Measurements from ENCODE around the gene VPS39. TPM values are rescaled to one million over a fixed set of nuclear protein-coding genes. Genes with fewer than 3 reads are reported as not detected.

VPS39 gene
- total and polyA plus RNA-seq, 3 donors from 2014 or later = 71.8 to 135 (median 120) TPM

DNA sequence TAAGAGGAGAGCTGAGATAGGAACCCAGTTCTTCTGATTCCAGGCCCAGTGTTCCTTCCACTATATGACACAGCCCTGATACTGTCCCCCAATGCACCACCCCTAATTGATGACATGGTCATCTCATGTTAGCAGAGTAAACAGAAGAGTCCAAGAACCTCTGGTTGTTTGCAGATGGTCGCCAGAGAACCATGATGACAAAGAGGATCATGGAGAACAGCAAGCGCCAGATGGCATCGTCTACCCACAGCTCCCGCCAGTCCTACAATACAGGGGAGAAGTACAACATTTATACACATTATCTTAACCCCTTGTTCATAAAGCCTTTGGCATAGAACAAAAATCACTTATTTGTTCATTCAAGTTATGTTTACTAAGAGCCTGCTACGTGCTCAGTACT, 18.5 kb upstream of the VPS39 start:
- no peak for DNase-seq
- Histone ChIP-seq H3K4me1 (no peaks in the 10 kb centered on the region), H3K9me3 (no peaks in the 10 kb centered on the region), H3K27ac (no peak overlapping the region), H3K36me3 (ENCODE audit: low read depth, missing control alignments) (no peaks in the 10 kb centered on the region), H3K27me3 (no peaks in the 10 kb centered on the region), H3K4me3 (no peak overlapping the region)
- intact Hi-C loops (cut with DNase I; ENCODE audit: low total_unique reads) = no loop called here
- 85 to 95% methylated on average over 5 of the region's 5 CpGs for WGBS, 2 donors
- TF ChIP-seq, protein P1, sequence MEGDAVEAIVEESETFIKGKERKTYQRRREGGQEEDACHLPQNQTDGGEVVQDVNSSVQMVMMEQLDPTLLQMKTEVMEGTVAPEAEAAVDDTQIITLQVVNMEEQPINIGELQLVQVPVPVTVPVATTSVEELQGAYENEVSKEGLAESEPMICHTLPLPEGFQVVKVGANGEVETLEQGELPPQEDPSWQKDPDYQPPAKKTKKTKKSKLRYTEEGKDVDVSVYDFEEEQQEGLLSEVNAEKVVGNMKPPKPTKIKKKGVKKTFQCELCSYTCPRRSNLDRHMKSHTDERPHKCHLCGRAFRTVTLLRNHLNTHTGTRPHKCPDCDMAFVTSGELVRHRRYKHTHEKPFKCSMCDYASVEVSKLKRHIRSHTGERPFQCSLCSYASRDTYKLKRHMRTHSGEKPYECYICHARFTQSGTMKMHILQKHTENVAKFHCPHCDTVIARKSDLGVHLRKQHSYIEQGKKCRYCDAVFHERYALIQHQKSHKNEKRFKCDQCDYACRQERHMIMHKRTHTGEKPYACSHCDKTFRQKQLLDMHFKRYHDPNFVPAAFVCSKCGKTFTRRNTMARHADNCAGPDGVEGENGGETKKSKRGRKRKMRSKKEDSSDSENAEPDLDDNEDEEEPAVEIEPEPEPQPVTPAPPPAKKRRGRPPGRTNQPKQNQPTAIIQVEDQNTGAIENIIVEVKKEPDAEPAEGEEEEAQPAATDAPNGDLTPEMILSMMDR (IDR thresholded peaks at IDR 0.05) = no peak
- TF ChIP-seq POLR2A (IDR thresholded peaks at IDR 0.05) = no peak

DNA sequence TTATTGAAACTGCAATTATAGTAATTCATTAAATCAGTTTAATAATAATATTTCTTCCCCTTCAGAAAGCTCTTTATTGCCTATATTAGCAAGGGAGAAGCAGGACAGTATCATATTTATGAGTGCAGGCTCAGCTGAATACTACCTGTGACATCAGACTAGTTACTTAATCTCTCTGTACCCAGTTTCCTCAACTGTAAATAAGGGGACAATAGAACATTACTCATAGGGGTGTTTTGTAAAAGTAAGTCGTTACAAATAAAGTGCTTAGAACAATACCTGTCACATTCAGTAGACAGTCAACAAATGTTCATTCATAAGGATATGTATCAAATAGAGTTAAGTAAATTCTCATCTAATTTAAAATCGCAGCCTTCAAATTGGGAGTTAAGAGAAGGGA, 12.1 kb upstream of the VPS39 start:
- H3K9me3 ChIP-seq = no peaks in the 10 kb centered on the region
- intact Hi-C loops (cut with DNase I; ENCODE audit: low total_unique reads) = no loop called here
- TF ChIP-seq POLR2A (IDR thresholded peaks at IDR 0.05) = no peak
- H3K27me3 ChIP-seq = no peaks in the 10 kb centered on the region
- peaks cover 6% of the 10 kb centered on the region for H3K36me3 ChIP-seq (ENCODE audit: low read depth, missing control alignments)
- no peaks in the 10 kb centered on the region for H3K4me1 ChIP-seq
- no peak for DNase-seq
- H3K27ac ChIP-seq = no peak overlapping the region
- 46 to 49% methylated on average over 2 of the region's 2 CpGs for WGBS, 2 donors
- no peak overlapping the region for H3K4me3 ChIP-seq

DNA sequence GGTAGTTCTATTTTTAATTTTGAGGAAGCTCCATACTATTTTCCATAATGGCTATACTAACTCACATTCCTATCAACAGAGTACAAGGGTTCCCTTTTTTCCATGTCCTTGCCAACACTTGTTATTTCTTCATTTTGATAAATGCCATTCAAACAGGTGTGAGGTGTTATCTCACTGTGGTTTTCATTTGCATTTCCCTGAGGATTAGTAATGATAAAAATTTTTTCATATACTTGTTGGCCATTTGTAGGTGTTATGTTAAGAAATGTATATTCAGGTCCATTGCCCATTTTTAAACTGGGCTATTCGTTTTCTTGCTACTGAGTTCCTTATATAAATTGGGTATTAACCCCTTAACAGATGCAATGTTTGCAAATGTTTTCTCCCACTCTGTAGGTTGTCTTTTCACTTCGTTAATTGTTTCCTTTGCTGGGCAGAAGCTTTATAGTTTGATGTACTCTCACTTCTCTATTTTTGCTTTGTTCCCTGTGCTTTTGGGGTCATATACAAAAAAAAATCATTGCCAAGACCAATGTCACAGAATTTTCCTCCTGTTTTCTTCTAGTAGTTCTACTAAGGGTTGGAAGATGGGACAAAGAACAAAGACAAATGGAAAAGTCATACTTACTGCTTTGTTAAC, 11.0 kb upstream of the VPS39 start:
- Histone ChIP-seq H3K4me1 (no peaks in the 10 kb centered on the region), H3K27ac (no peak overlapping the region), H3K4me3 (no peak overlapping the region), H3K27me3 (no peaks in the 10 kb centered on the region), H3K9me3 (no peaks in the 10 kb centered on the region), H3K36me3 (ENCODE audit: low read depth, missing control alignments) (peaks cover 6% of the 10 kb centered on the region)
- intact Hi-C loops (cut with DNase I; ENCODE audit: low total_unique reads) = no loop called here
- no peak for DNase-seq
- 30% methylated on average over 2 of the region's 2 CpGs for WGBS, 2 donors
- TF ChIP-seq, protein P1 (IDR thresholded peaks at IDR 0.05) = no peak
- no peak for TF ChIP-seq POLR2A (IDR thresholded peaks at IDR 0.05)

DNA sequence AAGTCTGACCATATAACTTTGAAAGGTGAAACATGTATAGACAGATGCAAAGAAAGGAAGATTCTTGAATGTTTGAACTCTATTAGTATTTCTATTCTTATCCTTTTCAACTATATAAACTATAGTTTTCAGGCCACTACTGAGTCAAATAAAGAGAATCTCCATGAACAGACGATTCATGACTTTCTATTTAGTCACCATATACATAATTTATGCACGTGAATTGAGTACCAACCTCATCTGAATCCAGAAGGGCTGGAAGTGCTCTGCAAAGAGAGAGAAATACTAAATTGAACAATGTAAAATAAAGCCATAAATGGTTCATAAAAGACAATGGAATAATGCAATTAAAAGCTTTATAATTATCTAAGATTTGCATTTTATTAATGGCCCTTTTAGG, 9.5 kb upstream of the VPS39 start:
- Histone ChIP-seq H3K9me3 (no peaks in the 10 kb centered on the region), H3K4me3 (no peak overlapping the region), H3K27me3 (no peaks in the 10 kb centered on the region), H3K36me3 (ENCODE audit: low read depth, missing control alignments) (peaks cover 6% of the 10 kb centered on the region), H3K4me1 (no peaks in the 10 kb centered on the region), H3K27ac (no peak overlapping the region)
- no peak for DNase-seq
- TF ChIP-seq, protein P1 (IDR thresholded peaks at IDR 0.05) = no peak
- no peak for TF ChIP-seq POLR2A (IDR thresholded peaks at IDR 0.05)
- WGBS, 2 donors = 88 to 90% methylated on average over 2 of the region's 2 CpGs
- intact Hi-C loops (cut with DNase I; ENCODE audit: low total_unique reads) = no loop called here

DNA sequence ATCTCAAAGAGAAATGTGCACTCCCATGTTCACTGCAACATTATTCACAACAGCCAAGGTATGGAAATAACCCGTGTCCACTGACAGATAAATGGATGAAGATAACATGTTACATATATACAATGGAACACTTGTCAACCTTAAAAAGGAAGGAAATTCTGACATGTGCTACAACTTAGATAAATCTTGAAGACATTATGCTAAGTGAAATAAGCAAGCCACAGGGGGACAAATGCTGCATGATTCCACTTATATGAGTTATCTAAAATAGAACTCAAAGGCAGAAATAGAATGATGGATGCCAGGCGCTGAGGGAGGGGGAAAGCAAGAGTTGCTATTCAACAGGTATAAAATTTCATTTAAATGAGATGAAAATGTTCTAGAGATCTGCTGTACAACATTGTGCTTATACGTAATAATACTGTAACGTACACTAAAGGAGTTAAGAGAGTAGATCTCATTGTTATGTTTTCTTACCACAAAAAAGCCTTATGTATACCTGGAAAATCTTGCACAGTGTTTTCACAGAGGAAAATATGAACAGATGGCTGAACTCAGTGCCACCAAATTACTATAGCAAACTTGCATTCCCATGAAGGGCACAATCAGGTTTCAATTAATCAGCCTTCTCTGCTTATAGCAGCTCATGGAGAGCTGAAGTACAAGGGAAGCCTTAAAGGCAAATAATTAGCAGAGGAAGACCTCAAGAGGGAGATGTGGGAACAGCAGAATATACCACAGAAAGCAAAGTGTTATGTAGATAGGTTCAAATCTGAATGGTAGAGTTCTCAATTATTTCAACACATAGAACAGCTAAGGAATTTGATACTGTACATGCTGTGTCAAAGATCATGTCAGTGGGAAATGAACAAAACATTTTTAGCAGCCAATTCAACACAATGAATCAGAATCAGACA, 8.1 kb upstream of the VPS39 start:
- WGBS, 2 donors = 85 to 89% methylated on average over 4 of the region's 4 CpGs

More for the DNA sequence above, 8.1 kb upstream of the VPS39 start:
- intact Hi-C loops (cut with DNase I; ENCODE audit: low total_unique reads) = no loop called here
- H3K9me3 ChIP-seq = no peaks in the 10 kb centered on the region
- H3K4me3 ChIP-seq = no peak overlapping the region
- H3K36me3 ChIP-seq (ENCODE audit: low read depth, missing control alignments) = peaks cover 6% of the 10 kb centered on the region
- H3K27me3 ChIP-seq = no peaks in the 10 kb centered on the region
- H3K27ac ChIP-seq = no peak overlapping the region
- TF ChIP-seq, protein P1 (IDR thresholded peaks at IDR 0.05) = no peak
- no peak for TF ChIP-seq POLR2A (IDR thresholded peaks at IDR 0.05)
- DNase-seq = no peak
- H3K4me1 ChIP-seq = no peaks in the 10 kb centered on the region

Data from testis (tissue), 3 donors.